Heart left ventricle (tissue), 16 donors: ENCODE results near the gene TMEM51. TPM values are rescaled to one million over a fixed set of nuclear protein-coding genes. Genes with fewer than 3 reads are reported as not detected.

ENCODE experiments used
- ATAC-seq, 4 donors: fragments of 200-7000 bp; cut with Tn5 transposase; one replicate each; pipeline ENCODE4 v1.9.1; 2020 to 2022; ENCODE audit warnings: moderate library complexity in 4 of 4, mild to moderate bottlenecking in 3 of 4, moderate number of reproducible peaks in 1 of 4
- DNase-seq, 5 donors: peaks; one replicate each; pipeline ENCODE4 v3.0.0-alpha.2; 2020
- H3K27ac ChIP-seq, 12 donors: fragments of 200-600 bp; sonication (generic) in 4 of 12; one replicate each; pipeline versions ENCODE4 v1.5.0 to v1.8.0; 2016 to 2022; ENCODE audit warnings: mild to moderate bottlenecking in 2 of 12
- H3K27me3 ChIP-seq, 9 donors: fragments of 200-600 bp; sonication (generic) in 2 of 9; one replicate each; pipeline versions ENCODE4 v1.5.1 to v1.8.0; 2016 to 2022; ENCODE audit warnings: mild to moderate bottlenecking in 3 of 9
- H3K36me3 ChIP-seq, 9 donors: fragments of 200-600 bp; sonication (generic) in 2 of 9; one replicate each; pipeline versions ENCODE4 v1.5.0 to v1.8.0; 2018 to 2022; ENCODE audit warnings: mild to moderate bottlenecking in 2 of 9
- H3K4me1 ChIP-seq, 12 donors: fragments of 200-600 bp; sonication (generic) in 4 of 12; one replicate each; pipeline versions ENCODE4 v1.5.0 to v1.8.0; 2016 to 2022; ENCODE audit warnings: mild to moderate bottlenecking in 3 of 12
- H3K4me3 ChIP-seq, 12 donors: fragments of 200-600 bp; sonication (generic) in 4 of 12; one replicate each; pipeline versions ENCODE4 v1.5.0 to v1.8.0; 2017 to 2022; ENCODE audit warnings: mild to moderate bottlenecking in 9 of 12, moderate library complexity in 4 of 12
- H3K9me3 ChIP-seq, 12 donors: fragments of 200-600 bp; sonication (generic) in 4 of 12; one replicate each; pipeline versions ENCODE4 v1.5.0 to v1.8.0; 2016 to 2022; ENCODE audit warnings: mild to moderate bottlenecking in 1 of 12
- POLR2A ChIP-seq, 2 donors: fragments of 450-650 bp; IDR thresholded peaks; one replicate each; pipeline ENCODE4 v1.6.1; 2017; ENCODE audit warnings: antibody characterized with exemption in 2 of 2, mild to moderate bottlenecking in 2 of 2, moderate library complexity in 2 of 2
- whole genome bisulfite sequencing, 4 donors: extraction: QIAGEN DNeasy Blood & Tissue Kit in 2 of 4; methylation state at CpG; one replicate each; pipeline versions ENCODE4 v1.1.5 to v1.1.7; 2013 to 2018; 5-methylcytosine and 5-hydroxymethylcytosine counted together
- intact Hi-C, 10 donors: fragments of 100-400 bp; cut with DNase I; formaldehyde crosslinking; loops; one replicate each; pipeline versions ENCODE4 v1.11.1 to v1.14.2; 2022
- polyA plus RNA-seq, 2 donors: library from polyadenylated mRNA; stranded (reverse); fragments of 200-250 nt; gene quantifications; one replicate each; pipeline ENCODE4 v1.2.3, GENCODE V29; 2013
- total RNA-seq, 9 donors: library from RNA; depleted of rRNA in 2 of 9; stranded (reverse); fragments of >200 nt in 2 of 9; fragmentation: NEBNext Ultra II Directional in 3 of 9; extraction: Animal tissue kit (Norgen Biotek cat#: 25700) in 3 of 9; gene quantifications; one replicate each; pipeline versions ENCODE4 v1.1.0 to v1.2.4, GENCODE V29; 2016 to 2023
- TF ChIP-seq, protein P1 (sequence below), 12 donors: fragments of 200-600 bp; sonication (generic) in 4 of 12; IDR thresholded peaks; one replicate each; pipeline versions ENCODE4 v1.5.0 to v1.8.0; 2018 to 2022; ENCODE audit warnings: antibody characterized with exemption in 12 of 12, mild to moderate bottlenecking in 5 of 12
- donor health status: ischemic (EF 13 %, LVEDD 7.1; RV severe dilation, severe dysfunction).
- donor health status: healthy with polysubstance abuse.
- donor health status: DM: no; HTN: yes; CAD: no.
- donor health status: DM: no; HTN: no; CAD: no.
- donor health status: ischemic (EF 25% LVEDD 6.9; RV normal size, moderate dysfunction).
- donor health status: ischemic (EF 25% LVEDD 5.7; RV mildly dilated, moderate dysfunction).
- donor health status: healthy.
- donor health status: DM: yes; HTN: yes; CAD: no.
- donor health status: ischemic (EF 35%, LVEDD 5.7; RV mildly dilated, moderate dysfunction).
- donor health status: nonischemic (EF 11% LVEDD 7.7; RV severe dilation, severe dysfunction).
- donor health status: DM: yes; HTN: yes; CAD: no.
- donor health status: PGD.
- donor health status: ischemic (EF 29% LVEDD 5.4; RV normal size, mild dysfunction).
- donor health status: nonischemic (EF 23%, LVEDD 6.1; RV moderate dilation, normal function).

TMEM51 gene
- total and polyA plus RNA-seq, 11 donors = 2.0 to 9.5 (median 3.8) TPM

DNA sequence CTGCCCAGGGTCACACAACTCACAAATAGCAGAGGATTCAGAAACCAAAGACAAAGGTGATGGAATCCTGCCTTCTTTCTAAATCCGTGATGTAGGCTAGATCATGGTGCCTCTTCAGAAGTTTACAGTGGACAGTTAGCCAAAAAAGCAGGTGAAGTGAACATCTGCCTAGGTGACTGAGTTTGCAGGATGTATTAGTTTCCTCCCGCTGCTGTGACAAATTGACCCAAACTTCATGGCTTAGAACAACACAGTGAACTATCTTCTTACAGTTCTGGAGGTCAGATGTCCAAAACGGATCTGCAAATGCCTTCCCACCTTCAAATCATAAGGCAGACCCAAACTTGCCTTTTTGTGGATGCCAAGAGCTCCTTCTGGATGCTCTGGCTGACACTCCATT lies 3.2 kb upstream of the TMEM51 start:
- H3K4me1 ChIP-seq = peaks cover 0 to 43% (median 7%) of the 10 kb centered on the region in 12 donors
- intact Hi-C loops = loop anchor here in 8 of 10 donors (2.0 to 10.0 kb wide), 5 partner anchors 122 to 284 kb away; partner anchors contain the start of gene CTRC (in 2 of the 8)
- no peaks in the 10 kb centered on the region for H3K36me3 ChIP-seq
- H3K4me3 ChIP-seq = no peak overlapping the region
- H3K27ac ChIP-seq = no peak overlapping the region
- peaks cover 0 to 9% (median 0%) of the 10 kb centered on the region in 9 donors for H3K27me3 ChIP-seq
- no peak for ATAC-seq
- DNase-seq = no peak
- no peaks in the 10 kb centered on the region for H3K9me3 ChIP-seq
- TF ChIP-seq POLR2A (IDR thresholded peaks at IDR 0.05) = no peak
- TF ChIP-seq, protein P1, sequence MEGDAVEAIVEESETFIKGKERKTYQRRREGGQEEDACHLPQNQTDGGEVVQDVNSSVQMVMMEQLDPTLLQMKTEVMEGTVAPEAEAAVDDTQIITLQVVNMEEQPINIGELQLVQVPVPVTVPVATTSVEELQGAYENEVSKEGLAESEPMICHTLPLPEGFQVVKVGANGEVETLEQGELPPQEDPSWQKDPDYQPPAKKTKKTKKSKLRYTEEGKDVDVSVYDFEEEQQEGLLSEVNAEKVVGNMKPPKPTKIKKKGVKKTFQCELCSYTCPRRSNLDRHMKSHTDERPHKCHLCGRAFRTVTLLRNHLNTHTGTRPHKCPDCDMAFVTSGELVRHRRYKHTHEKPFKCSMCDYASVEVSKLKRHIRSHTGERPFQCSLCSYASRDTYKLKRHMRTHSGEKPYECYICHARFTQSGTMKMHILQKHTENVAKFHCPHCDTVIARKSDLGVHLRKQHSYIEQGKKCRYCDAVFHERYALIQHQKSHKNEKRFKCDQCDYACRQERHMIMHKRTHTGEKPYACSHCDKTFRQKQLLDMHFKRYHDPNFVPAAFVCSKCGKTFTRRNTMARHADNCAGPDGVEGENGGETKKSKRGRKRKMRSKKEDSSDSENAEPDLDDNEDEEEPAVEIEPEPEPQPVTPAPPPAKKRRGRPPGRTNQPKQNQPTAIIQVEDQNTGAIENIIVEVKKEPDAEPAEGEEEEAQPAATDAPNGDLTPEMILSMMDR (IDR thresholded peaks at IDR 0.05) = no peak
- 93 to 96% (median 96%) methylated on average over 3 of the region's 3 CpGs for WGBS, 4 donors

DNA sequence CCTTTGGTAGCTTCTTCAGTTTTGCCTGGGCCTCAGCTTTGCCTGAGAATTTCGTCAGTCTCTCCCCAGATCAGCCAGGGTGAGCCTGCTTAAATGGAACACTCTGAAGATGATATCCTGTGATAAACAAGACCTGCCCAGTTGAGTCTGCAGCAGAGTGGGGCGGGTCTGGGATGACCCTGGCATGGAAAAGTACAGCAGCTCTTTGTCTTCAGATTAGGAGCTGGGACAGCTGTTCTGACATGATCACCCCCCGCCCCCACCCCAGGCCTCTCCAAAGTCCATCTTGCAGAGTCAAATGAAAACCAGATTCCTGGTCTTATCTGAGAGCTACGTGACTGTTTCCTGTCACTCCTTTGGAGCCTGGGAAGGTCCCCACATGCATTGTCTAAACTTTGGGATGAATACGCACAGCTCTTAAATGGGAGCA lies 2.2 kb upstream of the TMEM51 start:
- TF ChIP-seq POLR2A (IDR thresholded peaks at IDR 0.05) = no peak
- TF ChIP-seq, protein P1 (IDR thresholded peaks at IDR 0.05) = no peak
- H3K36me3 ChIP-seq = no peaks in the 10 kb centered on the region
- H3K9me3 ChIP-seq = no peaks in the 10 kb centered on the region
- ATAC-seq (no peak), DNase-seq (no peak)
- peaks cover 0 to 53% (median 14%) of the 10 kb centered on the region in 12 donors for H3K4me1 ChIP-seq
- intact Hi-C loops = loop anchor here in 8 of 10 donors (2.0 to 10.0 kb wide), 5 partner anchors 121 to 283 kb away; partner anchors contain the start of gene CTRC (in 2 of the 8)
- H3K4me3 ChIP-seq = no peak overlapping the region
- H3K27ac ChIP-seq = peak overlapping the region in 1 of 12 donors; percentile 91
- H3K27me3 ChIP-seq = peaks cover 0 to 9% (median 0%) of the 10 kb centered on the region in 9 donors
- WGBS, 4 donors = 40 to 55% (median 47%) methylated on average over 3 to 5 of the region's 5 CpGs

DNA sequence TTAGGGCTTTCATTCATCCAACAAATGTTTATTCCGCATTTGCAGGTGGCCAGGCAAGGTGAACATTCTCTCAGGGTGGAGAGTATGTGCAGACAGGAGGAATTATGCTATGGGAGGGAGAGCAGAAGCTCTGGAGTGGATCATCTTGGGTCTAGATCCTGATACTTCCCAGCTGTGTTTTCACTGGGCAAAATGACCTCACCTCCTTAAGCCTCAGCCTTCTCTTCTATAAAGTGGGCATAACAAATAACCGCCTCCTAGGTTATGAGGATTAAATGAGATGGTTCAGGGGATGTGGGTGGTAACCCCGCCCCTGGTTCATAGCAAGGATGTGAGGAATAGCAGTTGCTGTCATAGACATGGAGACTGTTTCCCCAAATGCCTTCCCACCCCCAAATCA lies 1.7 kb upstream of the TMEM51 start:
- Histone ChIP-seq H3K9me3 (no peaks in the 10 kb centered on the region), H3K36me3 (no peaks in the 10 kb centered on the region), H3K27ac (peak overlapping the region in 4 of 12 donors; percentile 70 to 91 (median 84)), H3K4me3 (peak overlapping the region in 4 of 12 donors; percentile 58 to 90 (median 77)), H3K4me1 (peaks cover 0 to 55% (median 15%) of the 10 kb centered on the region in 12 donors), H3K27me3 (peaks cover 0 to 9% (median 0%) of the 10 kb centered on the region in 9 donors)
- TF ChIP-seq, protein P1 (IDR thresholded peaks at IDR 0.05) = no peak
- TF ChIP-seq POLR2A (IDR thresholded peaks at IDR 0.05) = no peak
- intact Hi-C loops = loop anchor here (1.0 to 10.0 kb wide), 7 partner anchors 120 to 283 kb away; partner anchors contain the start of gene CTRC (in 2 of the 10)
- ATAC-seq = no peak
- DNase-seq = no peak
- 57 to 77% (median 64%) methylated on average over 3 of the region's 3 CpGs for WGBS, 4 donors

DNA sequence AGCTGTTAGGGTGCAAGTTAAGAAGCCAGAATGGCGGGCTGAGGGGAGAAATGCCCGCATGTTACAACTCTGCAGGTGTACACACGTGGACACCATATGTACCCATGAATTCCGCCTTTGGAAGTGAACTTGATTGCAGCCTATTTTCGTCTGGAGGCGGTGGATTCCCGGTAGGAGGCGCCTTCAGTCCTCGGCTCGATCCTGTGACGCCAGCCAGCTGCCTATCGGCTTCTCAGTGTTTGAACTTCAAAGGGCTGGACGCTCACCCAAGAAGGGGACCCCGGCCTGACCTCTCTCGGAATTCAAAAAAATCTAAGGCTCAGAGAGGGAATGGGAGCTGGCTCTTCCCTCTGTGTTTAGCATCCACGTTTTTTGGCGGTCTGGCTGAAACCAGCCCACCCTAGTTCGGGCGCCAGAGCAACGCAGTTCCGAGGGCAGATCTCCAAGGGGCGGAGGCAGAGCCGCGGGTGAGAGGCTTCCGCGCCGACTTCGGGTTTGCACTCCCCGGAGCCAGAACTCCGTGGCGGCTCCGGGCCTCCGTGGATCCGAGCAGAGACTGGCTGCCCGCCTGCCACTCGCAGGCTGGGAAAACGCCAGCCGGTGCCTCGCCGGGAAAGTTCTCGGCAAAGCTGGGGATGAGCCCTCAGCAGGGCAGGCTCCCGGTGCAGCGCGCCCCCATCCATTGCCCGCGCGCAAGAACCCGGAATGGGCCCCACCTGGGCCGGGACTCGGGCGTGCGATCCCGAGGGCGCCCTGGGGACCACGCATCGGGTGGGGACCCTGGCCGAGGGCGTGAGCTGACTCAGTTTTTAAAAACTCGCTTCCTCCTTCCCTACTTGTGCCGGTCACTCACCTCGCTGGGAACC lies 996 bp upstream of the TMEM51 start:
- intact Hi-C loops = loop anchor here in 9 of 10 donors (1.0 to 10.0 kb wide), 7 partner anchors 120 to 282 kb away; partner anchors contain the start of gene CTRC (in 2 of the 9)
- peak overlapping the region; percentile 7 to 92 (median 76) for H3K27ac ChIP-seq
- WGBS, 4 donors = 0 to 2% (median 1%) methylated on average over 23 to 61 of the region's 61 CpGs
- H3K9me3 ChIP-seq = no peaks in the 10 kb centered on the region
- TF ChIP-seq, protein P1 (IDR thresholded peaks at IDR 0.05) = peak; percentile 54 to 79 (median 66)
- no peak for TF ChIP-seq POLR2A (IDR thresholded peaks at IDR 0.05)
- DNase-seq (peak; percentile 82 to 91 (median 87)), ATAC-seq (peak; percentile 55 to 79 (median 70))
- H3K4me3 ChIP-seq = peak overlapping the region; percentile 57 to 90 (median 80)
- peaks cover 0 to 9% (median 0%) of the 10 kb centered on the region in 9 donors for H3K27me3 ChIP-seq
- H3K4me1 ChIP-seq = peaks cover 0 to 53% (median 15%) of the 10 kb centered on the region in 12 donors
- no peaks in the 10 kb centered on the region for H3K36me3 ChIP-seq
